DMS79 (cell line): ENCODE measurements around the gene PTPRE.
"Not testable (repeated sequence)": the region's sequence is repeated elsewhere in the genome, so short reads cannot be mapped to it uniquely, and the experiment has no call there.

Source experiments
- DNase-seq: peaks from one replicate; lab custom pipeline; 2025; lab: John Stamatoyannopoulos, UW

PTPRE gene

GRCh38 chr10:128074589-128074988, 167.7 kb downstream of the PTPRE start:
- DNase-seq, result no peak

GRCh38 chr10:128077155-128077875, 170.4 kb downstream of the PTPRE start:
- no peak for DNase-seq

DNA sequence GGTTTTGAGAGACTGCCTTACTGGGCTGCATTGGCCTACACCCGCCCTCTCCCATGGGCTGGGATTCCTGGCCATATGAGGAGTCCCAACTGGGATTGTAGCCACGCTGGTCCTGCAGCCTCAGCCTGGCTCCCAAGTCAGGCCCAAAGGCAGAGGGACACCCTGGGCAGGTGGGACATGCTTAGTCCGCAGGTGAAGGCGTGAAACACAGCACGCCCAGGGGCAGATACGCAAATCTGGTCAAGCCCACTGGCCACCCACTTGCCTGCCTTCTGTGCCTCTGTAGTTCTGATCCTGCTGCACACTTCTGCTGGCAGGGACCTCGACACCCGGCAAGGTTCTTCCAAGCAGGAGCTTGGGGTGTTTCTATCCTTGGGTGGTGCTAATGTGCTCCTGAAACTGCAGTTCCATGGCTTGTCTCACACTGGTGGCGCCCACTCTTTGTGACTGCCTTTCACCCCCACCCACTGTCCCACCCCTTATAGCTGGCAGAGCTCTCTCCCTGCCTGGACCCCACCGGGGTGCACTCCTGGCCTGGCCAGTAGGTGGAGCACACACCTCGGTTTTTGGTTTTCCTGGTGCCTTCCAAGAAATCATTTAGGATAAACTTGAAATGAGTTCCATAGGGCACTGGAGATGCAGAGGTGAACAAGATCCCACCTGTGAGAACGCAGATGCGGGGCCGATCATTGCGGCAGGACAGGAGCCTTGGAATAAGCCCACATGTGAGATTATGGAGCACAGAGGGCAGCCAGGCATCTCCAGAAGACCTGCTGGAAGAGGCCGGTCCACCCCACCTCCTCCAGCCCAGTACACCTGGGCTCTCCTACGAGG, 171.4 kb downstream of the PTPRE start:
- DNase-seq, result no peak

- DNase-seq, result no peak
Measured at GRCh38 chr10:128080231-128080630, 173.3 kb downstream of the PTPRE start.

DNA sequence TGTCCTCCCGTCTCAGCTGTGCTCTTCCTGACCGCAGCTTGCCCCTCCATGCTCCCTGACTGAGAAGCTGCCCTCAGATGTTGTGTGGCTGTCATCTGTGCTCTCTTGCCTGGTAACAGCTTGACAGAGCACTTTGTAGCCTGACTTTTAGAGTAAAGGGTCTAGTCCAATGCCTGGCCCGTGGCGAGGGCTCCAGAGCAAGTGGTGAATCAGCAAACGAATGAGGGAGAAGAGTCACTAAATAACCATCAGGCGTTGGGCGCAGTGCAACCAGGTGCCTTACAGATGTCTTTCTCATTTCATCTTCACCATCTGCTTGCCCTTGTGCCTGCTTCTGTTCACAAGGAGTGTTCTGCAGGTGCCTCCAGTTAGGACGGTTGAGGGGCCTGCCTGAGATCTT, 173.7 kb downstream of the PTPRE start:
- DNase-seq, result no peak

- no peak for DNase-seq
Measured at GRCh38 chr10:128081222-128081621, 174.3 kb downstream of the PTPRE start.

DNA sequence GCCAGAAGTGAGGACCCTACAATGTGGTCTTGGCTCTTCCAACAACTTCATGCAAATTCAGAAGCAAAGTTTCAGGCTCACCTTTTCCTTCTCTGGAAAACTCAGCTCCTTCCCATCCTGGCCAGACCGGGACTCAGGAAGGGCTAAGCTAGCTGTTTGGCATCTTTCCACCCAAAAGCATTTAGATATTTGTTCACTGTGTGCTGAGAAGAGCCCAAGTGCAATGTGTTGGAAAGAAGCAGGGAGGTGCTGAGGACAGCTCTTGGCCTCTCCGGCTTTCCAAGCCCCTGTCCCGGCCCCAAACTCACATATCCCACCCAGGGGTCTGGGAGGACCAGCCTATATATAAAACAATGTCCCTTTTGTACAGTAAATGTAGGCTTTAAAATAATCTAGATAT, 174.8 kb downstream of the PTPRE start:
- no peak for DNase-seq

DNA sequence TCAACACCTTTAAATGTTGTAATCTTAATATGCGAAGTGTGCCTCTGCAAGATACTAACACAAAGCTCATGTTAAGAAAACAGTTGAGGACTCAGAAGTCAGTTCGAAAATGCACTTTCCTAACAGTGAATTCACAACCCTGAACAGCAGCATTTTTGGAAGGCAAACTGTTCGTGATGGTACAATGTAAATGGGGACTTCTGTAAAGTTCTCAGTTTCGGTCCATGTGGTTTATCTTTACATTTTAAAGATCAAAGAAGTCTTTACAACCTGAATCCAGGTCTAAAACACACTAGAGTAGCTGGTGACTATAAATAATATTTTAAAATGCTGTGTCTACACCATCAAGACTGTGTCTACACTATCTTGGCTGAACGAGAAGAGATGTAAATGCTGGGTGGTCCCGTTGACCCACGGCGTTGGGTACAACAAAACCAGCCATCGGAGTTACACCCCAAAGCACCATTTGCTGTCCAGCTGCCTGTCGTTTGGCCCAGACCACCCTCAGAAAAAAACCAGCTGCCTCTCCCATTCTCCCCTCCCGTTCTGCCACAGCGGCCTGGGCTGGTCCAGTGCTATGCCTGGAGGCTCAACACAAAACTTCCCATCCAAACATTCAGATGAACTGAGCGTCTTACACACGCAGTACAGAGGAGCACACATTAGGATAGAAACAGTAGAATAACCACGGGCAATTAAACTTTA, 176.4 kb downstream of the PTPRE start:
- DNase-seq, result no peak

GRCh38 chr10:128084364-128084763, 177.5 kb downstream of the PTPRE start:
- DNase-seq, result no peak

DNA sequence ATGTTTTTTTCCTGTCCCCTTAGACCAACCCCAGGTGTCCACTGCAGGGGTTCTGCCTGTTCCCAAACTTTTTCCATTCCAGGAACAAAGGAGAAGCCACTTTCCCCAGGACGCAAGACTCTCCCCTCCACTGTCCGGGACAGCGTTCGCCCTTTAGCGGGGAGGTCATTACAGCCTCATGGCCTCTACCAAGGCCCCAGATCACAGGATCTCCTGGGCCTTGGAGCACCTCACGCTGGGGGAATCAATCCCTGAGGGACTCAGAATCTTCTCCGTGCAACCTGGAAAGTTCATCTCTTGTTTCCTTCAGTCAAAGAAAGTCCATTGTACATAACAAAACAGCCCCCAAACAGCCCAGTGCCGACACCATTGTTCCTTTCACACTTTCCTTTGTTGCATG, 178.1 kb downstream of the PTPRE start:
- DNase-seq, result no peak

- no peak for DNase-seq
Measured at GRCh38 chr10:128086003-128086863, 179.3 kb downstream of the PTPRE start.

DNA sequence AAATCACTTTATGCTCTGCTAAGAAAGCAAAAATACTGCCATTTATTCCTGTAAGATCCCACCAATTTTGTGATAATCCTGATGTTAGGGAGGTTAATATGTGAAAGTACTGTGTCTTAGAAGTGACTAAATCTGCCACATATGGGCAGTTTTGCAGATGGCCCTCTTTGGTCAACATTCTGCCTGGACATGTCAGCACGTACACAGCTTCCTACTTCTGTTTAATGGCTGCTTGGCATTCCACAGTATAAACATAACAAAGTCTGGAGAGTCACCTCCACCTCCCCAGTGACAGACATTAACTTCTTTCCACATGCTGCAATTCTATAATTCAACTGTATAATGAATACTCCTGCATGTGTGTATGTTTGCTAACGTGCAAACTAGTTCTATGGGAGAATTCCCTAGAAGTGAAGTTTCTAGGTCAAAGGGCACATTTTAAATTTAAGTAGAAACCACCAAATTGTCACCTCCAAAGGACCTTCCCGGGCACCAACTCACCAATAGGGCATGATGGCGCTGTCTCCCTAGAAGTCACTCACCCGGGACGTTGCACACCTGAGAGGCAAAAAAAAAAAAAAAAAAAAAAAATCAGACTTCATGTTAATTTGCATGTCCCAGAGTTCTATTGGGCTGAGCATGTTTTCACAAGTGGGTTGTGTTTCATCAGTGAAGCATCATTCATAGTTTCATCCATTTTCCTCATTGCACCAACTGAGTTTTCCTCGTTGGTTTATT, 180.4 kb downstream of the PTPRE start:
- DNase-seq, result no peak

DNA sequence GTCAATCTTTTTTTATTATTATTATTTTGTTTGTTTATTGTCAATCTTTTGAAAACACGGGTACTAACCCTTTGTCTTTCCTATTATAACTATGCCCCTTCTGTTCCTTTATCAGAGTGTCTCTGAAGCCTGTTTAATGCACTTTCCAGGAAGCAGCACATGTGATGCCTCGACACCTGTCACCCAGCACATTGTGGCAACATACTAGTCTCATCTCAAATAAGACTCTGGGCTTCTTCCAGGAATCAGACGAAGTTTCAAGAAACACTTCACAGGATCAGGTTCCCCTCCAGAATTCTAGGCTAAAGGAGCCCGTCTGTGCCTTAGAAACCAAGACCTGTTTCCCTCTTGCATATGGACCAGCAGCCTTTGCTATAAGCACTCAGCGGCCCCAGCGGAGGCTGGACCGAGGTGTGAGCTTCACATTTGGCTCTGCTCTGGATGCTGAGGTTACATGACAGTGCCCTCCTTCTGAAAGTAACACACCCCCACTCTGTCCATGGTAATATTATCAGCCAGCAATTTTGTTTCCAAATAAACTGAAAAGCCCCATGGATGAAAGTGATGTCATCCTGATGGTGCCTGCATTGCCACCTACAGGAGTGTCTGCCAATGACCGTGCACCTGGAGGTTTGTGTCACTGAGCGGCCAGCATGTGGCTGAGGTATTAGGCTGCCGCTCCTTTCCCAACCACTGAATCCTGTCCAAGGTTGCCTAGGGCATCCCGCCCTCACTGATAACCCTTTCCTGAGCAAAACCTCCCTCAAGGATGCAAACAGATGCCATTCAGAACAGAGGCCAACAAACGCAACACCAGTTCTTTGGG, 181.2 kb downstream of the PTPRE start:
- DNase-seq, result no peak

GRCh38 chr10:128091636-128092210, 184.8 kb downstream of the PTPRE start:
- no peak for DNase-seq

GRCh38 chr10:128092454-128092853, 185.6 kb downstream of the PTPRE start:
- no peak for DNase-seq

DNA sequence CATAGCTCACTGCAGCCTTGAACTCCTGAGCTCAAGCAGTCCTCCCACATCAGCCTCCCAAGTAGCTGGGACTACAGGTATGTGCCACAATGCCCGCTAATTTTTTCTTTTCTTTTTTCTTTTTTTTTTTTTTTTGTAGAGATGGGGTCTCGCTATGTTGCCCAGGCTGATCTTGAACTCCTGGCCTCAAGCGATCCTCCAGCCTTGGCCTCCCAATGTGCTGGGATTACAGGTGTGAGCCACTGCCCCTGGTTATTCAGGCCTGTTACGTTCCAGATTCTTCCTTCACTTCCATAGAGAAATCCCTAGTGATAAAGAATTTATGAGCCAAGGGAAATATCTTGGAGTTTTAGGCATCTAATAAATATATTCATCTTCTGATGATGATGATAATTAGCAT, 187.7 kb downstream of the PTPRE start:
- DNase-seq, result not testable (repeated sequence)

DNA sequence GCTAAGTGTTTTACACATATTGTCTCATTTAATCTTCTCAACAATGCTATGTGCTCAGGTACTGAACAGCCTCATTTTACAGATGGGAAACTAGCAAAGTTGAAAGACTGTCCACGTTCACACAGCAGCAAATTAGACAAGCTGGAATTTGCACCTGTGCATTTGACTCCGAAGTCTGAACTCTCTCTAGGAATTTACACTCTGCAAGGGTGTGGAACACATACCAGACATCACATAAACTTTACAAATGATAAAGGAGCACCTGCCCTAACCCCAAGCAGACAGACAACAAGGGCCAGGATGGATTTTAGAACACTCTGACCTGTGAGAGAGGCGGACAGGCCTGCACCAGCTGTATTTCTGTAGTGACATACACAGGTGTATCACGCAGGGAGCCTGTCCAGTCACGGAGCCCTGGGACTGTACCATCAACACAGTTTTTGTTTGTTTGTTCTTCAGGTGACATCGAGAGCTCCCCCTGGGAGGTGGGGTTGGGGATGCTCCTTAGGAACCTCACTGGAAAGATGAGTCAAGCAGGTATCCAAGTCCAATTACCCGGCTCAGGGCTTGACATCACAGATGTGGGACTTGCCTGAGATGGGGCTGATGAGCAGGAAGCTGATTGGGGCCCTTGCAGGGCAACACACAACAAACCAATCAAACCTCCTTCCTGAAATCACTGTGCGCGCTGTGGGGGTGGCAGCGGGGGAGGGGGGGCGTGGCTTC, 188.3 kb downstream of the PTPRE start:
- no peak for DNase-seq

- DNase-seq, result no peak
Measured at GRCh38 chr10:128095753-128096469, 189.0 kb downstream of the PTPRE start.
